HG03378 (cell line): ENCODE results near the gene NIPAL4.

ENCODE experiments used
- ATAC-seq: cut with Tn5 transposase; IDR thresholded peaks from one replicate; pipeline ENCODE4 v1.9.1; 2021; ENCODE audit warnings: mild to moderate bottlenecking, moderate library complexity; ENCODE audit not compliant: unreplicated experiment

Gene NIPAL4

GRCh38 chr5:157513182-157513581 lies 53.2 kb downstream of the NIPAL4 start:
- ATAC-seq: no peak

GRCh38 chr5:157514974-157515373 lies 55.0 kb downstream of the NIPAL4 start:
- ATAC-seq: no peak

GRCh38 chr5:157516006-157516405 lies 56.0 kb downstream of the NIPAL4 start:
- ATAC-seq: no peak

- no peak for ATAC-seq
Observed at GRCh38 chr5:157516626-157517325, 56.8 kb downstream of the NIPAL4 start.

GRCh38 chr5:157518963-157519362 lies 59.0 kb downstream of the NIPAL4 start:
- no peak for ATAC-seq

GRCh38 chr5:157519579-157520253 lies 59.7 kb downstream of the NIPAL4 start:
- ATAC-seq: no peak

GRCh38 chr5:157520911-157521703 lies 61.1 kb downstream of the NIPAL4 start:
- no peak for ATAC-seq

- no peak for ATAC-seq
Observed at GRCh38 chr5:157521704-157522029, 61.7 kb downstream of the NIPAL4 start.

GRCh38 chr5:157523976-157524375 lies 64.0 kb downstream of the NIPAL4 start:
- no peak for ATAC-seq
